Frontal cortex (tissue), 4 donors: Measurements from ENCODE around the gene ID3. TPM values are rescaled to one million over a fixed set of nuclear protein-coding genes. Genes with fewer than 3 reads are reported as not detected.
A peak's percentile ranks its signal among the peaks of the same experiment; 100 is the strongest.

Experiments
- DNase-seq, 2 donors: peaks; one replicate each; pipeline ENCODE4 v3.0.0; 2012; ENCODE audit warnings: low spot score in 2 of 2
- FAIRE-seq: peaks from 2 replicates; lab custom pipeline; 2012; peaks lifted over from hg19 to GRCh38; lab: Jason Lieb, UNC
- total RNA-seq: library from RNA; depleted of rRNA; stranded (reverse); fragments of >200 nt; gene quantifications from one replicate; pipeline ENCODE4 v1.2.3, GENCODE V29; 2014
- donor health status: control.
- donor health status: control.
- donor health status: control.

Gene ID3
- total RNA-seq, 1 donor from 2014 or later, result 22.4 TPM

- FAIRE-seq, result no peak
- no peak for DNase-seq
These were observed 9.5 kb upstream of the ID3 start for GRCh38 chr1:23568608-23569383.

GRCh38 chr1:23567996-23568607 is 8.8 kb upstream of the ID3 start:
- FAIRE-seq, result no peak

GRCh38 chr1:23567629-23567995 is 8.3 kb upstream of the ID3 start:
- no peak for FAIRE-seq
- DNase-seq, result no peak

More at GRCh38 chr1:23567996-23568607, 8.8 kb upstream of the ID3 start:
- peak; percentile 46 to 81 for DNase-seq

GRCh38 chr1:23566304-23566703 is 7.0 kb upstream of the ID3 start:
- no peak for FAIRE-seq
- peak in 1 of 2 donors; percentile 7 for DNase-seq

GRCh38 chr1:23565776-23566175 is 6.5 kb upstream of the ID3 start:
- FAIRE-seq, result no peak
- peak in 1 of 2 donors; percentile 7 for DNase-seq

GRCh38 chr1:23564529-23565122 is 5.3 kb upstream of the ID3 start:
- DNase-seq (no peak), FAIRE-seq (no peak)

- no peak for DNase-seq
- FAIRE-seq, result no peak
These were observed 4.6 kb upstream of the ID3 start for GRCh38 chr1:23563755-23564374.

- DNase-seq (no peak), FAIRE-seq (no peak)
These were observed 3.7 kb upstream of the ID3 start for GRCh38 chr1:23563003-23563402.

GRCh38 chr1:23562137-23562876 is 3.0 kb upstream of the ID3 start:
- DNase-seq (peak; percentile 80), FAIRE-seq (no peak)

- FAIRE-seq, result no peak
- no peak for DNase-seq
These were observed 2.5 kb upstream of the ID3 start for GRCh38 chr1:23561813-23562100.

GRCh38 chr1:23561076-23561812 is 1.9 kb upstream of the ID3 start:
- FAIRE-seq, result no peak
- no peak for DNase-seq

- FAIRE-seq (no peak), DNase-seq (no peak)
These were observed 862 bp upstream of the ID3 start for GRCh38 chr1:23559985-23560741.

- DNase-seq, result no peak
- no peak for FAIRE-seq
These were observed 497 bp downstream of the ID3 start for GRCh38 chr1:23558872-23559135.

- FAIRE-seq (no peak), DNase-seq (no peak)
These were observed 995 bp downstream of the ID3 start for GRCh38 chr1:23558140-23558871.

GRCh38 chr1:23557471-23558124 is 1.7 kb downstream of the ID3 start:
- DNase-seq (no peak), FAIRE-seq (no peak)

GRCh38 chr1:23556635-23557470 is 2.4 kb downstream of the ID3 start:
- FAIRE-seq (no peak), DNase-seq (no peak)

GRCh38 chr1:23555986-23556634 is 3.2 kb downstream of the ID3 start:
- no peak for FAIRE-seq
- no peak for DNase-seq
